ENCODE measurements around the gene LRP5.
"Not testable (repeated sequence)": the region's sequence is repeated elsewhere in the genome, so short reads cannot be mapped to it uniquely, and the experiment has no call there.

LRP5 gene

GRCh38 chr11:68279676-68280075, 32.7 kb upstream of the LRP5 start:
- no peak overlapping the region for H3K9ac ChIP-seq (ENCODE audit: low read length)
- H3K23ac ChIP-seq (ENCODE audit: low read length): no peak overlapping the region
- H3K4ac ChIP-seq (ENCODE audit: low read depth, low read length): no peak overlapping the region
- no peak for DNase-seq
- H3K4me2 ChIP-seq (ENCODE audit: low read length): no peak overlapping the region
- H2AK5ac ChIP-seq (ENCODE audit: low read length): no peak overlapping the region
- no peaks in the 10 kb centered on the region for H3K36me3 ChIP-seq (ENCODE audit: control insufficient read depth, insufficient read depth, low read length)
- no peak overlapping the region for H2BK5ac ChIP-seq (ENCODE audit: low read length)
- no peak overlapping the region for H4K5ac ChIP-seq (ENCODE audit: low read length)
- H3K79me2 ChIP-seq (ENCODE audit: control insufficient read depth, insufficient read depth, low read length): no peaks in the 10 kb centered on the region
- H3K27me3 ChIP-seq (ENCODE audit: insufficient read depth, low read length, poor library complexity): no peaks in the 10 kb centered on the region
- H2BK15ac ChIP-seq (replicated peaks; ENCODE audit: low read depth): no peak overlapping the region
- no CpG with 5 or more reads among the region's 5 CpGs for WGBS (ENCODE audit: extremely low coverage, insufficient coverage, low lambda C conversion rate)
- H3K27ac ChIP-seq (ENCODE audit: low read depth, low read length): no peak overlapping the region
- no peak overlapping the region for H2BK120ac ChIP-seq (ENCODE audit: low read depth, low read length)
- no peak overlapping the region for H4K8ac ChIP-seq (ENCODE audit: low read depth, low read length)
- no peak overlapping the region for H3K4me3 ChIP-seq (ENCODE audit: low read length)
- H3K4me1 ChIP-seq (ENCODE audit: control insufficient read depth, low read depth, low read length): no peaks in the 10 kb centered on the region
- H3K79me1 ChIP-seq (ENCODE audit: low read length): no peaks in the 10 kb centered on the region
- no peak overlapping the region for H3K18ac ChIP-seq (ENCODE audit: low read length)
- H3K56ac ChIP-seq (ENCODE audit: low read length): no peak overlapping the region

GRCh38 chr11:68282141-68282860, 30.1 kb upstream of the LRP5 start:
- no CpG with 5 or more reads among the region's 15 CpGs for WGBS (ENCODE audit: extremely low coverage, insufficient coverage, low lambda C conversion rate)
- Histone ChIP-seq H4K5ac (ENCODE audit: low read length) (no peak overlapping the region), H3K4me2 (ENCODE audit: low read length) (no peak overlapping the region), H3K4ac (ENCODE audit: low read depth, low read length) (no peak overlapping the region), H3K79me1 (ENCODE audit: low read length) (no peaks in the 10 kb centered on the region), H3K4me1 (ENCODE audit: control insufficient read depth, low read depth, low read length) (no peaks in the 10 kb centered on the region), H3K23ac (ENCODE audit: low read length) (no peak overlapping the region), H3K4me3 (ENCODE audit: low read length) (no peak overlapping the region), H3K36me3 (ENCODE audit: control insufficient read depth, insufficient read depth, low read length) (no peaks in the 10 kb centered on the region), H3K27me3 (ENCODE audit: insufficient read depth, low read length, poor library complexity) (no peaks in the 10 kb centered on the region), H3K56ac (ENCODE audit: low read length) (no peak overlapping the region), H2BK15ac (replicated peaks; ENCODE audit: low read depth) (no peak overlapping the region), H2BK120ac (ENCODE audit: low read depth, low read length) (no peak overlapping the region), H2BK5ac (ENCODE audit: low read length) (no peak overlapping the region), H2AK5ac (ENCODE audit: low read length) (no peak overlapping the region), H3K79me2 (ENCODE audit: control insufficient read depth, insufficient read depth, low read length) (no peaks in the 10 kb centered on the region), H4K8ac (ENCODE audit: low read depth, low read length) (no peak overlapping the region), H3K18ac (ENCODE audit: low read length) (no peak overlapping the region), H3K9ac (ENCODE audit: low read length) (no peak overlapping the region), H3K27ac (ENCODE audit: low read depth, low read length) (no peak overlapping the region)
- DNase-seq: no peak

GRCh38 chr11:68282861-68283230, 29.5 kb upstream of the LRP5 start:
- Histone ChIP-seq H2BK15ac (replicated peaks; ENCODE audit: low read depth) (no peak overlapping the region), H3K4me3 (ENCODE audit: low read length) (no peak overlapping the region), H2BK5ac (ENCODE audit: low read length) (no peak overlapping the region), H3K79me2 (ENCODE audit: control insufficient read depth, insufficient read depth, low read length) (no peaks in the 10 kb centered on the region), H3K4me1 (ENCODE audit: control insufficient read depth, low read depth, low read length) (no peaks in the 10 kb centered on the region), H3K27ac (ENCODE audit: low read depth, low read length) (no peak overlapping the region), H2BK120ac (ENCODE audit: low read depth, low read length) (no peak overlapping the region), H3K9ac (ENCODE audit: low read length) (no peak overlapping the region), H4K5ac (ENCODE audit: low read length) (no peak overlapping the region), H4K8ac (ENCODE audit: low read depth, low read length) (no peak overlapping the region), H3K56ac (ENCODE audit: low read length) (no peak overlapping the region), H3K4ac (ENCODE audit: low read depth, low read length) (no peak overlapping the region), H3K79me1 (ENCODE audit: low read length) (no peaks in the 10 kb centered on the region), H3K4me2 (ENCODE audit: low read length) (no peak overlapping the region), H2AK5ac (ENCODE audit: low read length) (no peak overlapping the region), H3K18ac (ENCODE audit: low read length) (no peak overlapping the region), H3K36me3 (ENCODE audit: control insufficient read depth, insufficient read depth, low read length) (no peaks in the 10 kb centered on the region), H3K27me3 (ENCODE audit: insufficient read depth, low read length, poor library complexity) (no peaks in the 10 kb centered on the region), H3K23ac (ENCODE audit: low read length) (no peak overlapping the region)
- WGBS (ENCODE audit: extremely low coverage, insufficient coverage, low lambda C conversion rate): no CpG with 5 or more reads among the region's 14 CpGs
- DNase-seq: no peak

- DNase-seq; H2BK5ac ChIP-seq (ENCODE audit: low read length); H2BK120ac ChIP-seq (ENCODE audit: low read depth, low read length); H3K27ac ChIP-seq (ENCODE audit: low read depth, low read length); H3K79me2 ChIP-seq (ENCODE audit: control insufficient read depth, insufficient read depth, low read length); H3K23ac ChIP-seq (ENCODE audit: low read length); H3K18ac ChIP-seq (ENCODE audit: low read length); H3K9ac ChIP-seq (ENCODE audit: low read length); H3K27me3 ChIP-seq (ENCODE audit: insufficient read depth, low read length, poor library complexity); H3K4me2 ChIP-seq (ENCODE audit: low read length); H4K5ac ChIP-seq (ENCODE audit: low read length); H3K56ac ChIP-seq (ENCODE audit: low read length); H4K8ac ChIP-seq (ENCODE audit: low read depth, low read length); H3K4me3 ChIP-seq (ENCODE audit: low read length); H3K36me3 ChIP-seq (ENCODE audit: control insufficient read depth, insufficient read depth, low read length); H3K4me1 ChIP-seq (ENCODE audit: control insufficient read depth, low read depth, low read length); H3K79me1 ChIP-seq (ENCODE audit: low read length); H2BK15ac ChIP-seq (replicated peaks; ENCODE audit: low read depth); H2AK5ac ChIP-seq (ENCODE audit: low read length); H3K4ac ChIP-seq (ENCODE audit: low read depth, low read length): not testable (repeated sequence)
- no CpG with 5 or more reads among the region's 3 CpGs for WGBS (ENCODE audit: extremely low coverage, insufficient coverage, low lambda C conversion rate)
These were observed 27.8 kb upstream of the LRP5 start for GRCh38 chr11:68284588-68284987.

GRCh38 chr11:68287419-68287818, 25.0 kb upstream of the LRP5 start:
- no peak overlapping the region for H3K18ac ChIP-seq (ENCODE audit: low read length)
- no CpG with 5 or more reads among the region's 8 CpGs for WGBS (ENCODE audit: extremely low coverage, insufficient coverage, low lambda C conversion rate)
- no peak overlapping the region for H3K56ac ChIP-seq (ENCODE audit: low read length)
- no peak for DNase-seq
- H2BK15ac ChIP-seq (replicated peaks; ENCODE audit: low read depth): no peak overlapping the region
- no peak overlapping the region for H3K4me3 ChIP-seq (ENCODE audit: low read length)
- H3K4me2 ChIP-seq (ENCODE audit: low read length): no peak overlapping the region
- H2BK120ac ChIP-seq (ENCODE audit: low read depth, low read length): no peak overlapping the region
- H3K36me3 ChIP-seq (ENCODE audit: control insufficient read depth, insufficient read depth, low read length): no peaks in the 10 kb centered on the region
- no peak overlapping the region for H4K8ac ChIP-seq (ENCODE audit: low read depth, low read length)
- no peak overlapping the region for H4K5ac ChIP-seq (ENCODE audit: low read length)
- no peak overlapping the region for H2BK5ac ChIP-seq (ENCODE audit: low read length)
- H3K79me1 ChIP-seq (ENCODE audit: low read length): no peaks in the 10 kb centered on the region
- H3K4ac ChIP-seq (ENCODE audit: low read depth, low read length): no peak overlapping the region
- no peak overlapping the region for H3K27ac ChIP-seq (ENCODE audit: low read depth, low read length)
- H3K9ac ChIP-seq (ENCODE audit: low read length): no peak overlapping the region
- no peak overlapping the region for H2AK5ac ChIP-seq (ENCODE audit: low read length)
- H3K4me1 ChIP-seq (ENCODE audit: control insufficient read depth, low read depth, low read length): no peaks in the 10 kb centered on the region
- no peak overlapping the region for H3K23ac ChIP-seq (ENCODE audit: low read length)
- no peaks in the 10 kb centered on the region for H3K27me3 ChIP-seq (ENCODE audit: insufficient read depth, low read length, poor library complexity)
- H3K79me2 ChIP-seq (ENCODE audit: control insufficient read depth, insufficient read depth, low read length): no peaks in the 10 kb centered on the region

- Histone ChIP-seq H3K23ac (ENCODE audit: low read length) (no peak overlapping the region), H2BK5ac (ENCODE audit: low read length) (no peak overlapping the region), H3K27me3 (ENCODE audit: insufficient read depth, low read length, poor library complexity) (no peaks in the 10 kb centered on the region), H2BK15ac (replicated peaks; ENCODE audit: low read depth) (no peak overlapping the region), H3K4ac (ENCODE audit: low read depth, low read length) (no peak overlapping the region), H3K4me3 (ENCODE audit: low read length) (no peak overlapping the region), H3K56ac (ENCODE audit: low read length) (no peak overlapping the region), H2AK5ac (ENCODE audit: low read length) (no peak overlapping the region), H3K4me1 (ENCODE audit: control insufficient read depth, low read depth, low read length) (no peaks in the 10 kb centered on the region), H3K18ac (ENCODE audit: low read length) (no peak overlapping the region), H3K9ac (ENCODE audit: low read length) (no peak overlapping the region), H3K79me2 (ENCODE audit: control insufficient read depth, insufficient read depth, low read length) (no peaks in the 10 kb centered on the region), H4K5ac (ENCODE audit: low read length) (no peak overlapping the region), H2BK120ac (ENCODE audit: low read depth, low read length) (no peak overlapping the region), H3K79me1 (ENCODE audit: low read length) (no peaks in the 10 kb centered on the region), H4K8ac (ENCODE audit: low read depth, low read length) (no peak overlapping the region), H3K4me2 (ENCODE audit: low read length) (no peak overlapping the region), H3K27ac (ENCODE audit: low read depth, low read length) (no peak overlapping the region), H3K36me3 (ENCODE audit: control insufficient read depth, insufficient read depth, low read length) (no peaks in the 10 kb centered on the region)
- DNase-seq: no peak
- no CpG with 5 or more reads among the region's 2 CpGs for WGBS (ENCODE audit: extremely low coverage, insufficient coverage, low lambda C conversion rate)
These were observed 22.9 kb upstream of the LRP5 start for GRCh38 chr11:68289456-68289855.
